CD8-positive, alpha-beta memory T cell (primary cell): ENCODE measurements around the gene PDE3A. TPM values are rescaled to one million over a fixed set of nuclear protein-coding genes. Genes with fewer than 3 reads are reported as not detected.
"Not testable (repeated sequence)": the region's sequence is repeated elsewhere in the genome, so short reads cannot be mapped to it uniquely, and the experiment has no call there.

Experiments
- CTCF ChIA-PET: fragments of 350-600 bp; sonication (Branson Sonifier 250); formaldehyde crosslinking; loops from one replicate; lab custom pipeline; 2021; ENCODE audit warnings: antibody characterized with exemption; lab: Charles Lee
- POLR2A ChIA-PET: fragments of 350-600 bp; sonication (Branson Sonifier 250); formaldehyde crosslinking; loops from one replicate; lab custom pipeline; 2021; ENCODE audit warnings: antibody characterized with exemption; lab: Charles Lee
- DNase-seq, 5 donors: peaks; one replicate each; pipeline versions ENCODE4 v3.0.0 to v3.0.0-alpha.2; 2020 to 2022; ENCODE audit warnings: mixed read lengths in 1 of 5
- H3K27ac ChIP-seq: one replicate; pipeline ENCODE4 v1.7.0; 2013; ENCODE audit warnings: low read depth, mild to moderate bottlenecking, low read length, moderate library complexity
- H3K27me3 ChIP-seq: 2 replicates; pipeline ENCODE4 v1.7.0; 2013; ENCODE audit warnings: low read length, mild to moderate bottlenecking; ENCODE audit not compliant: insufficient read depth, poor library complexity, severe bottlenecking
- H3K36me3 ChIP-seq: 2 replicates; pipeline ENCODE4 v1.7.0; 2013; ENCODE audit warnings: mild to moderate bottlenecking, low read length, moderate library complexity; ENCODE audit not compliant: insufficient read depth
- H3K4me1 ChIP-seq: 2 replicates; pipeline ENCODE4 v1.7.0; 2013; ENCODE audit warnings: mild to moderate bottlenecking, low read length, moderate library complexity; ENCODE audit not compliant: insufficient read depth
- H3K4me3 ChIP-seq: 2 replicates; pipeline ENCODE4 v1.7.0; 2013; ENCODE audit warnings: mild to moderate bottlenecking, low read length
- H3K9me3 ChIP-seq: 2 replicates; pipeline ENCODE4 v1.7.0; 2013; ENCODE audit warnings: mild to moderate bottlenecking, low read length
- H3K27ac Mint-ChIP-seq, 8 donors: one replicate each; pipeline ENCODE4 v1.8.0; 2020 to 2021; ENCODE audit warnings: mixed read lengths in 8 of 8, mild to moderate bottlenecking in 6 of 8, inconsistent platforms in 3 of 8, moderate library complexity in 3 of 8
- H3K27me3 Mint-ChIP-seq, 2 donors: one replicate each; pipeline ENCODE4 v1.8.0; 2020 to 2021; ENCODE audit warnings: mixed read lengths in 2 of 2, mild to moderate bottlenecking in 1 of 2, moderate library complexity in 1 of 2
- H3K36me3 Mint-ChIP-seq, 3 donors: one replicate each; pipeline ENCODE4 v1.8.0; 2020 to 2021; ENCODE audit warnings: mixed read lengths in 3 of 3, inconsistent platforms in 1 of 3, mild to moderate bottlenecking in 1 of 3
- H3K4me1 Mint-ChIP-seq, 3 donors: one replicate each; pipeline ENCODE4 v1.8.0; 2020 to 2021; ENCODE audit warnings: mixed read lengths in 3 of 3, inconsistent platforms in 1 of 3, mild to moderate bottlenecking in 1 of 3
- H3K4me3 Mint-ChIP-seq, 7 donors: one replicate each; pipeline ENCODE4 v1.8.0; 2020 to 2021; ENCODE audit warnings: mixed read lengths in 7 of 7, mild to moderate bottlenecking in 6 of 7, moderate library complexity in 4 of 7, inconsistent platforms in 2 of 7
- H3K9me3 Mint-ChIP-seq, 5 donors: one replicate each; pipeline ENCODE4 v1.8.0; 2020 to 2022; ENCODE audit warnings: mixed read lengths in 5 of 5, mild to moderate bottlenecking in 3 of 5, moderate library complexity in 2 of 5, inconsistent platforms in 1 of 5
- polyA plus RNA-seq: library from polyadenylated mRNA; unstranded; fragments of 300-500 nt; fragmentation: Illumina TruSeq; gene quantifications from one replicate; pipeline ENCODE4 v1.2.3, GENCODE V29; 2021
- total RNA-seq, 2 experiments: library from RNA; stranded (reverse); gene quantifications; one replicate each; pipeline ENCODE4 v1.2.3, GENCODE V29; 2021

Gene PDE3A
- under 1 TPM in 1 of 2 experiments, not detected in 1; 0.02 TPM for total RNA-seq
- polyA plus RNA-seq, result not detected

GRCh38 chr12:20368114-20368650, at the start of gene PDE3A:
Gene PDE3A (plus strand): TSS chr12:20368537. CDS start chr12:20369285, 748 bp downstream.
- peaks cover 4 to 20% (median 9%) of the 10 kb centered on the region in 3 donors for H3K4me1 Mint-ChIP-seq
- Histone ChIP-seq H3K4me3 (no peak within 1 kb of the TSS), H3K9me3 (no peaks in the 10 kb centered on the region), H3K27me3 (no peaks in the 10 kb centered on the region), H3K4me1 (no peaks in the 10 kb centered on the region), H3K36me3 (no peaks in the 10 kb centered on the region), H3K27ac (no peak within 1 kb of the TSS)
- H3K27me3 Mint-ChIP-seq, result peaks cover 20 to 44% of the 10 kb centered on the region in 2 donors
- H3K36me3 Mint-ChIP-seq, result peaks cover 0 to 1% (median 0%) of the 10 kb centered on the region in 3 donors
- CTCF ChIA-PET, result no interaction called here
- H3K4me3 Mint-ChIP-seq, result peak within 1 kb of the TSS in 5 of 7 donors; percentile 33 to 69 (median 49)
- no peaks in the 10 kb centered on the region for H3K9me3 Mint-ChIP-seq
- DNase-seq, result no peak
- H3K27ac Mint-ChIP-seq, result no peak within 1 kb of the TSS
- POLR2A ChIA-PET, result no interaction called here

GRCh38 chr12:20319366-20319765, 49.0 kb upstream of the PDE3A start:
- Mint-ChIP-seq H3K4me3 (no peak overlapping the region), H3K9me3 (peaks cover 0 to 11% (median 0%) of the 10 kb centered on the region in 5 donors), H3K27ac (no peak overlapping the region), H3K27me3 (no peaks in the 10 kb centered on the region), H3K4me1 (no peaks in the 10 kb centered on the region), H3K36me3 (no peaks in the 10 kb centered on the region)
- Histone ChIP-seq H3K4me3 (no peak overlapping the region), H3K36me3 (no peaks in the 10 kb centered on the region), H3K27me3 (no peaks in the 10 kb centered on the region), H3K27ac (no peak overlapping the region), H3K9me3 (no peaks in the 10 kb centered on the region), H3K4me1 (no peaks in the 10 kb centered on the region)
- POLR2A ChIA-PET, result no interaction called here
- no peak for DNase-seq
- CTCF ChIA-PET, result no interaction called here

- H3K9me3 Mint-ChIP-seq, result peaks cover 0 to 11% (median 0%) of the 10 kb centered on the region in 5 donors
- H3K4me1 ChIP-seq, result no peaks in the 10 kb centered on the region
- no peaks in the 10 kb centered on the region for H3K36me3 ChIP-seq
- H3K9me3 ChIP-seq, result no peaks in the 10 kb centered on the region
- H3K36me3 Mint-ChIP-seq, result no peaks in the 10 kb centered on the region
- no peak overlapping the region for H3K27ac Mint-ChIP-seq
- H3K4me1 Mint-ChIP-seq, result no peaks in the 10 kb centered on the region
- H3K27ac ChIP-seq, result no peak overlapping the region
- H3K4me3 ChIP-seq, result no peak overlapping the region
- POLR2A ChIA-PET, result no interaction called here
- no peaks in the 10 kb centered on the region for H3K27me3 ChIP-seq
- H3K4me3 Mint-ChIP-seq, result no peak overlapping the region
- H3K27me3 Mint-ChIP-seq, result no peaks in the 10 kb centered on the region
- CTCF ChIA-PET, result no interaction called here
- DNase-seq, result no peak
Observed at GRCh38 chr12:20320552-20320951, 47.8 kb upstream of the PDE3A start.

- H3K4me3 Mint-ChIP-seq, CTCF ChIA-PET, H3K27ac Mint-ChIP-seq, H3K36me3 ChIP-seq, POLR2A ChIA-PET, H3K36me3 Mint-ChIP-seq, H3K9me3 ChIP-seq, H3K27ac ChIP-seq, H3K27me3 Mint-ChIP-seq, H3K27me3 ChIP-seq, DNase-seq, H3K4me1 ChIP-seq, H3K9me3 Mint-ChIP-seq, H3K4me1 Mint-ChIP-seq, H3K4me3 ChIP-seq: not testable (repeated sequence)
Observed at GRCh38 chr12:20330826-20331505, 37.4 kb upstream of the PDE3A start.

GRCh38 chr12:20339060-20339459, 29.3 kb upstream of the PDE3A start:
- Mint-ChIP-seq H3K27ac (no peak overlapping the region), H3K36me3 (no peaks in the 10 kb centered on the region), H3K4me3 (no peak overlapping the region), H3K27me3 (no peaks in the 10 kb centered on the region), H3K4me1 (no peaks in the 10 kb centered on the region), H3K9me3 (peaks cover 0 to 3% (median 2%) of the 10 kb centered on the region in 5 donors)
- ChIA-PET CTCF (no interaction called here), POLR2A (no interaction called here)
- no peaks in the 10 kb centered on the region for H3K4me1 ChIP-seq
- no peaks in the 10 kb centered on the region for H3K36me3 ChIP-seq
- H3K9me3 ChIP-seq, result no peaks in the 10 kb centered on the region
- H3K27me3 ChIP-seq, result no peaks in the 10 kb centered on the region
- no peak overlapping the region for H3K4me3 ChIP-seq
- no peak overlapping the region for H3K27ac ChIP-seq
- DNase-seq, result no peak

- Mint-ChIP-seq H3K36me3 (no peaks in the 10 kb centered on the region), H3K27me3 (no peaks in the 10 kb centered on the region), H3K9me3 (peaks cover 0 to 2% (median 0%) of the 10 kb centered on the region in 5 donors), H3K4me1 (no peaks in the 10 kb centered on the region), H3K4me3 (no peak overlapping the region), H3K27ac (no peak overlapping the region)
- no peaks in the 10 kb centered on the region for H3K27me3 ChIP-seq
- H3K4me3 ChIP-seq, result no peak overlapping the region
- no peak for DNase-seq
- no peaks in the 10 kb centered on the region for H3K36me3 ChIP-seq
- H3K4me1 ChIP-seq, result no peaks in the 10 kb centered on the region
- no peaks in the 10 kb centered on the region for H3K9me3 ChIP-seq
- CTCF ChIA-PET, result no interaction called here
- POLR2A ChIA-PET, result no interaction called here
- H3K27ac ChIP-seq, result no peak overlapping the region
Observed at GRCh38 chr12:20342111-20342510, 26.2 kb upstream of the PDE3A start.

GRCh38 chr12:20345866-20346265, 22.5 kb upstream of the PDE3A start:
- ChIA-PET CTCF (interaction anchor here (1.8 kb wide), 1 partner anchor 12 kb away, joined by 4 read pairs; no protein-coding TSS in a partner anchor), POLR2A (no interaction called here)
- no peaks in the 10 kb centered on the region for H3K36me3 Mint-ChIP-seq

GRCh38 chr12:20350026-20350425, 18.3 kb upstream of the PDE3A start:
- Mint-ChIP-seq H3K36me3 (no peaks in the 10 kb centered on the region), H3K9me3 (peaks cover 0 to 9% (median 0%) of the 10 kb centered on the region in 5 donors), H3K27me3 (peaks cover 0 to 2% of the 10 kb centered on the region in 2 donors), H3K27ac (no peak overlapping the region), H3K4me3 (no peak overlapping the region), H3K4me1 (no peaks in the 10 kb centered on the region)
- Histone ChIP-seq H3K36me3 (no peaks in the 10 kb centered on the region), H3K27ac (no peak overlapping the region), H3K27me3 (no peaks in the 10 kb centered on the region), H3K4me1 (no peaks in the 10 kb centered on the region), H3K9me3 (no peaks in the 10 kb centered on the region), H3K4me3 (no peak overlapping the region)
- DNase-seq, result no peak
- POLR2A ChIA-PET, result no interaction called here
- CTCF ChIA-PET, result no interaction called here

More at GRCh38 chr12:20345866-20346265, 22.5 kb upstream of the PDE3A start:
- Histone ChIP-seq H3K4me1 (no peaks in the 10 kb centered on the region), H3K27ac (no peak overlapping the region), H3K4me3 (no peak overlapping the region), H3K27me3 (no peaks in the 10 kb centered on the region), H3K36me3 (no peaks in the 10 kb centered on the region), H3K9me3 (no peaks in the 10 kb centered on the region)
- Mint-ChIP-seq H3K27me3 (no peaks in the 10 kb centered on the region), H3K4me1 (no peaks in the 10 kb centered on the region), H3K27ac (no peak overlapping the region), H3K9me3 (peaks cover 0 to 5% (median 0%) of the 10 kb centered on the region in 5 donors), H3K4me3 (no peak overlapping the region)
- no peak for DNase-seq
